ENCODE data around the gene CHEK1. TPM values are rescaled to one million over a fixed set of nuclear protein-coding genes. Genes with fewer than 3 reads are reported as not detected.
A peak's percentile ranks its signal among the peaks of the same experiment; 100 is the strongest.

The CHEK1 gene
- total RNA-seq, 1 donor from 2014 or later, result 1.7 TPM

- intact Hi-C loops (cut with DNase I), result no loop called here
- ATAC-seq, result peak; percentile 59
Measured at GRCh38 chr11:125625225-125625629, 264 bp downstream of the CHEK1 start.

GRCh38 chr11:125625630-125626287, 796 bp downstream of the CHEK1 start:
- intact Hi-C loops (cut with DNase I), result no loop called here
- ATAC-seq, result peak; percentile 97
- DNase-seq (ENCODE audit: low spot score), result peak; percentile 93

More at GRCh38 chr11:125625225-125625629, 264 bp downstream of the CHEK1 start:
- DNase-seq (ENCODE audit: low spot score), result no peak

- intact Hi-C loops (cut with DNase I), result no loop called here
- ATAC-seq, result no peak
- DNase-seq (ENCODE audit: low spot score), result no peak
Measured at GRCh38 chr11:125626288-125626950, 1.5 kb downstream of the CHEK1 start.

- ATAC-seq, result no peak
- no peak for DNase-seq (ENCODE audit: low spot score)
- intact Hi-C loops (cut with DNase I), result no loop called here
Measured at GRCh38 chr11:125627236-125627910, 2.4 kb downstream of the CHEK1 start.

- DNase-seq (ENCODE audit: low spot score) (no peak), ATAC-seq (no peak)
- intact Hi-C loops (cut with DNase I), result no loop called here
Measured at GRCh38 chr11:125637840-125638239, 12.9 kb downstream of the CHEK1 start.

- no peak for ATAC-seq
- intact Hi-C loops (cut with DNase I), result no loop called here
- DNase-seq (ENCODE audit: low spot score), result no peak
Measured at GRCh38 chr11:125638315-125638714, 13.4 kb downstream of the CHEK1 start.

- ATAC-seq (no peak), DNase-seq (ENCODE audit: low spot score) (no peak)
- intact Hi-C loops (cut with DNase I), result no loop called here
Measured at GRCh38 chr11:125645871-125646270, 20.9 kb downstream of the CHEK1 start.

GRCh38 chr11:125649465-125650166, 24.7 kb downstream of the CHEK1 start:
- DNase-seq (ENCODE audit: low spot score) (no peak), ATAC-seq (no peak)
- intact Hi-C loops (cut with DNase I), result no loop called here

GRCh38 chr11:125662689-125663088, 37.7 kb downstream of the CHEK1 start:
- DNase-seq (ENCODE audit: low spot score) (no peak), ATAC-seq (no peak)
- intact Hi-C loops (cut with DNase I), result no loop called here

GRCh38 chr11:125663910-125664309, 38.9 kb downstream of the CHEK1 start:
- intact Hi-C loops (cut with DNase I), result no loop called here
- ATAC-seq (no peak), DNase-seq (ENCODE audit: low spot score) (no peak)

- intact Hi-C loops (cut with DNase I), result no loop called here
- DNase-seq (ENCODE audit: low spot score) (no peak), ATAC-seq (no peak)
Measured at GRCh38 chr11:125667151-125667550, 42.2 kb downstream of the CHEK1 start.

GRCh38 chr11:125670172-125670571, 45.2 kb downstream of the CHEK1 start:
- DNase-seq (ENCODE audit: low spot score) (no peak), ATAC-seq (no peak)
- intact Hi-C loops (cut with DNase I), result no loop called here

GRCh38 chr11:125671561-125671960, 46.6 kb downstream of the CHEK1 start:
- ATAC-seq (no peak), DNase-seq (ENCODE audit: low spot score) (no peak)
- intact Hi-C loops (cut with DNase I), result no loop called here

- intact Hi-C loops (cut with DNase I), result no loop called here
Measured at GRCh38 chr11:125674210-125674609, 49.2 kb downstream of the CHEK1 start.

GRCh38 chr11:125675196-125675595, 50.2 kb downstream of the CHEK1 start:
- ATAC-seq, result no peak
- intact Hi-C loops (cut with DNase I), result no loop called here
- DNase-seq (ENCODE audit: low spot score), result no peak

More at GRCh38 chr11:125674210-125674609, 49.2 kb downstream of the CHEK1 start:
- no peak for DNase-seq (ENCODE audit: low spot score)
- ATAC-seq, result no peak

- no peak for ATAC-seq
- intact Hi-C loops (cut with DNase I), result no loop called here
- DNase-seq (ENCODE audit: low spot score), result no peak
Measured at GRCh38 chr11:125679397-125679796, 54.4 kb downstream of the CHEK1 start.

- intact Hi-C loops (cut with DNase I), result no loop called here
- DNase-seq (ENCODE audit: low spot score) (no peak), ATAC-seq (no peak)
Measured at GRCh38 chr11:125679837-125680236, 54.9 kb downstream of the CHEK1 start.

GRCh38 chr11:125680747-125681146, 55.8 kb downstream of the CHEK1 start, which contains the start of gene ACRV1:
Gene ACRV1, minus strand, starts transcription at chr11:125680847. Its CDS starts 67 bp downstream, at chr11:125680780.
- DNase-seq (ENCODE audit: low spot score) (no peak), ATAC-seq (no peak)
- intact Hi-C loops (cut with DNase I), result no loop called here

GRCh38 chr11:125685228-125685627, 60.3 kb downstream of the CHEK1 start:
- DNase-seq (ENCODE audit: low spot score) (no peak), ATAC-seq (no peak)
- intact Hi-C loops (cut with DNase I), result no loop called here

- intact Hi-C loops (cut with DNase I), result no loop called here
- no peak for DNase-seq (ENCODE audit: low spot score)
Measured at GRCh38 chr11:125688066-125688465, 63.1 kb downstream of the CHEK1 start.

More at GRCh38 chr11:125688066-125688465, 63.1 kb downstream of the CHEK1 start:
- no peak for ATAC-seq

Measured in sciatic nerve (tissue), 2 donors.